ENCODE measurements around the gene IWS1. TPM values are rescaled to one million over a fixed set of nuclear protein-coding genes. Genes with fewer than 3 reads are reported as not detected.

Gene IWS1
- total and polyA plus RNA-seq, 12 donors: 17.8 to 51.9 (median 24.9) TPM

GRCh38 chr2:127536707-127537541, 10.6 kb upstream of the IWS1 start:
- no peaks in the 10 kb centered on the region for H3K9me3 ChIP-seq (replicated peaks in 1 of 3)
- no peaks in the 10 kb centered on the region for H3K4me1 ChIP-seq (replicated peaks in 1 of 2)
- no peak overlapping the region for H3K27ac ChIP-seq
- no peak for TF ChIP-seq CTCF (IDR thresholded peaks at IDR 0.05)
- TF ChIP-seq POLR2A (IDR thresholded peaks at IDR 0.05): no peak
- no peaks in the 10 kb centered on the region for H3K36me3 ChIP-seq (replicated peaks in 1 of 2)
- no peaks in the 10 kb centered on the region for H3K27me3 ChIP-seq
- 79 to 85% (median 82%) methylated on average over 7 of the region's 7 CpGs for WGBS, 4 donors
- intact Hi-C loops (cut with DNase I): no loop called here
- H3K4me3 ChIP-seq: no peak overlapping the region
- DNase-seq: no peak

GRCh38 chr2:127535918-127536317, 9.6 kb upstream of the IWS1 start:
- no peak for TF ChIP-seq POLR2A (IDR thresholded peaks at IDR 0.05)
- no peak for TF ChIP-seq CTCF (IDR thresholded peaks at IDR 0.05)
- H3K27ac ChIP-seq: no peak overlapping the region
- WGBS, 4 donors: 77 to 84% (median 79%) methylated on average over 5 to 6 of the region's 6 CpGs

GRCh38 chr2:127535422-127535901, 9.2 kb upstream of the IWS1 start, which contains the start of gene MYO7B:
MYO7B (plus strand) TSS chr2:127535683; CDS start chr2:127559723, 24,040 bp downstream.
- WGBS, 4 donors: 71 to 75% (median 73%) methylated on average over 10 to 11 of the region's 11 CpGs
- H3K4me1 ChIP-seq (replicated peaks in 1 of 2): no peaks in the 10 kb centered on the region
- no peaks in the 10 kb centered on the region for H3K27me3 ChIP-seq
- no peak within 1 kb of the TSS for H3K4me3 ChIP-seq
- intact Hi-C loops (cut with DNase I): no loop called here
- no peak for DNase-seq
- H3K9me3 ChIP-seq (replicated peaks in 1 of 3): no peaks in the 10 kb centered on the region
- H3K36me3 ChIP-seq (replicated peaks in 1 of 2): no peaks in the 10 kb centered on the region
- no peak within 1 kb of the TSS for H3K27ac ChIP-seq
- TF ChIP-seq CTCF (IDR thresholded peaks at IDR 0.05) (no peak), POLR2A (IDR thresholded peaks at IDR 0.05) (no peak)

More at GRCh38 chr2:127535918-127536317, 9.6 kb upstream of the IWS1 start:
- Histone ChIP-seq H3K4me3 (no peak overlapping the region), H3K4me1 (replicated peaks in 1 of 2) (no peaks in the 10 kb centered on the region), H3K27me3 (no peaks in the 10 kb centered on the region), H3K36me3 (replicated peaks in 1 of 2) (no peaks in the 10 kb centered on the region), H3K9me3 (replicated peaks in 1 of 3) (no peaks in the 10 kb centered on the region)
- DNase-seq: no peak
- intact Hi-C loops (cut with DNase I): no loop called here

GRCh38 chr2:127532296-127532695, 6.0 kb upstream of the IWS1 start:
- intact Hi-C loops (cut with DNase I): no loop called here

More at GRCh38 chr2:127532296-127532695, 6.0 kb upstream of the IWS1 start:
- DNase-seq: no peak
- Histone ChIP-seq H3K36me3 (replicated peaks in 1 of 2) (no peaks in the 10 kb centered on the region), H3K9me3 (replicated peaks in 1 of 3) (no peaks in the 10 kb centered on the region), H3K4me1 (replicated peaks in 1 of 2) (peaks cover 0 to 3% of the 10 kb centered on the region in 2 donors), H3K4me3 (no peak overlapping the region), H3K27ac (no peak overlapping the region), H3K27me3 (no peaks in the 10 kb centered on the region)
- 83 to 100% (median 89%) methylated on average over 4 to 8 of the region's 8 CpGs for WGBS, 4 donors
- TF ChIP-seq CTCF (IDR thresholded peaks at IDR 0.05): no peak
- TF ChIP-seq POLR2A (IDR thresholded peaks at IDR 0.05): no peak
